OCI-LY7 (cell line): ENCODE measurements around the gene RAB1B.

Experiments used
- CTCF ChIP-seq: fragments of 200-600 bp; sonication (generic); conservative IDR thresholded peaks from 2 replicates; pipeline ENCODE4 v1.5.1; 2014; ENCODE audit warnings: mild to moderate bottlenecking, antibody characterized with exemption, low read length, moderate library complexity, mixed read lengths
- EZH2phosphoT487 ChIP-seq: fragments of 200-600 bp; sonication (generic); IDR thresholded peaks from 2 replicates; pipeline ENCODE4 v1.6.1; 2018; ENCODE audit warnings: low read depth, borderline replicate concordance, mild to moderate bottlenecking, mixed run types, antibody characterized with exemption, low read length, moderate library complexity, mixed read lengths

- TF ChIP-seq CTCF (no peak), EZH2phosphoT487 (no peak)
Observed at GRCh38 chr11:66285250-66285947, 17.0 kb downstream of the RAB1B start.
